ENCODE data around the gene CACNA2D2.

The CACNA2D2 gene

DNA sequence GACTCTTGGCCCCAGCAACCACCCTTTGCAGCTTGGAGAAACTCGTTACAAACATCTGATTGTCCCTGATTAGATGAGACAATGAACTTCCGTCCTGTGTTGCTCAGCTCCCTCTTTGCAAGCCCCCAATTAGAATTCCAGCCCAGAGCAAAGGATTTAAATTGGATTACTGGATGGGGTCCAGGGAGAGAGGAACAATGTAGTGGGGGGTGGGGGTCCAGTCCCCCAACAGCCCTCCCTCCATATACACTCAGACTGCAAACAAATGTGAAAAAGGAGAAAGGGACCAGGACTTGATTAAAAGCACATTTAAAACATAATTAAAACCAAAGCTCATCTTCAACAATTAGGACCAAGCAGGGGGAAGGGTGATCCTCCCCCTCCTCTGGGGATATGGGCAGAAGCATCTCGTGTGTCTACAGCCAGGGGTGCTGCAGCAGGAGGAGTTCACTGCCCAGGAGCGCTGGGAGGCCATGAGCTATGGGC, 72.4 kb downstream of the CACNA2D2 start:
- Histone ChIP-seq H3K79me2 (no peaks in the 10 kb centered on the region), H3K27ac (no peak overlapping the region), H3K4me1 (peaks cover 3% of the 10 kb centered on the region), H3K27me3 (ENCODE audit: control insufficient read depth, insufficient read depth, low read length) (no peaks in the 10 kb centered on the region), H3K9me3 (ENCODE audit: control insufficient read depth, low read length) (no peaks in the 10 kb centered on the region), H3K36me3 (ENCODE audit: control insufficient read depth, insufficient read depth, low read length) (no peaks in the 10 kb centered on the region), H3K4me2 (ENCODE audit: low read length) (no peak overlapping the region), H3K9ac (no peak overlapping the region), H2AFZ (no peak overlapping the region), H3K4me3 (ENCODE audit: low read depth, low read length) (no peak overlapping the region)
- TF ChIP-seq, protein P1, sequence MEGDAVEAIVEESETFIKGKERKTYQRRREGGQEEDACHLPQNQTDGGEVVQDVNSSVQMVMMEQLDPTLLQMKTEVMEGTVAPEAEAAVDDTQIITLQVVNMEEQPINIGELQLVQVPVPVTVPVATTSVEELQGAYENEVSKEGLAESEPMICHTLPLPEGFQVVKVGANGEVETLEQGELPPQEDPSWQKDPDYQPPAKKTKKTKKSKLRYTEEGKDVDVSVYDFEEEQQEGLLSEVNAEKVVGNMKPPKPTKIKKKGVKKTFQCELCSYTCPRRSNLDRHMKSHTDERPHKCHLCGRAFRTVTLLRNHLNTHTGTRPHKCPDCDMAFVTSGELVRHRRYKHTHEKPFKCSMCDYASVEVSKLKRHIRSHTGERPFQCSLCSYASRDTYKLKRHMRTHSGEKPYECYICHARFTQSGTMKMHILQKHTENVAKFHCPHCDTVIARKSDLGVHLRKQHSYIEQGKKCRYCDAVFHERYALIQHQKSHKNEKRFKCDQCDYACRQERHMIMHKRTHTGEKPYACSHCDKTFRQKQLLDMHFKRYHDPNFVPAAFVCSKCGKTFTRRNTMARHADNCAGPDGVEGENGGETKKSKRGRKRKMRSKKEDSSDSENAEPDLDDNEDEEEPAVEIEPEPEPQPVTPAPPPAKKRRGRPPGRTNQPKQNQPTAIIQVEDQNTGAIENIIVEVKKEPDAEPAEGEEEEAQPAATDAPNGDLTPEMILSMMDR (IDR thresholded peaks at IDR 0.05): no peak

DNA sequence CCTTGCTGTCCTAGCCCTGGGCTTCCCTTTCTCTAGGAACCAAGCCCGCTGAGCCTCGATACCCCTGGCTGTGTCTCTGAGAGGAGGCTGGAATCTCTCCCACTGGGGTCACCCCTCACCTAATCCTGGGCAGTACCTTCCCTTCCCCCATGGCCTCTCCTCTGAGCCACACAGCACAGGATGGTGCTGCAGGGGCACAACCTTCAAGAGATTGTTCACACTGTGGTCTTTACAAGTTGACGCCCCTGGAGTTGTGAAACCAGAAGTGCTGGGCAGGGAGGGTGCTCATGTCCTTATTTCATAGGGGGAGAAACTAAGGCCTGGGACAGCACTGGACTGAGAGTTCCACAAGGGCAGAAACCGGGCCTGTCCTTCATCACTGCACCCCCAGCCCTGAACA, 73.2 kb downstream of the CACNA2D2 start:
- Histone ChIP-seq H3K27ac (no peak overlapping the region), H3K36me3 (ENCODE audit: control insufficient read depth, insufficient read depth, low read length) (no peaks in the 10 kb centered on the region), H3K9me3 (ENCODE audit: control insufficient read depth, low read length) (no peaks in the 10 kb centered on the region), H3K4me2 (ENCODE audit: low read length) (no peak overlapping the region), H3K4me1 (peaks cover 3% of the 10 kb centered on the region), H3K9ac (no peak overlapping the region), H3K79me2 (no peaks in the 10 kb centered on the region), H2AFZ (no peak overlapping the region), H3K27me3 (ENCODE audit: control insufficient read depth, insufficient read depth, low read length) (no peaks in the 10 kb centered on the region), H3K4me3 (ENCODE audit: low read depth, low read length) (no peak overlapping the region)
- TF ChIP-seq, protein P1 (IDR thresholded peaks at IDR 0.05): no peak

DNA sequence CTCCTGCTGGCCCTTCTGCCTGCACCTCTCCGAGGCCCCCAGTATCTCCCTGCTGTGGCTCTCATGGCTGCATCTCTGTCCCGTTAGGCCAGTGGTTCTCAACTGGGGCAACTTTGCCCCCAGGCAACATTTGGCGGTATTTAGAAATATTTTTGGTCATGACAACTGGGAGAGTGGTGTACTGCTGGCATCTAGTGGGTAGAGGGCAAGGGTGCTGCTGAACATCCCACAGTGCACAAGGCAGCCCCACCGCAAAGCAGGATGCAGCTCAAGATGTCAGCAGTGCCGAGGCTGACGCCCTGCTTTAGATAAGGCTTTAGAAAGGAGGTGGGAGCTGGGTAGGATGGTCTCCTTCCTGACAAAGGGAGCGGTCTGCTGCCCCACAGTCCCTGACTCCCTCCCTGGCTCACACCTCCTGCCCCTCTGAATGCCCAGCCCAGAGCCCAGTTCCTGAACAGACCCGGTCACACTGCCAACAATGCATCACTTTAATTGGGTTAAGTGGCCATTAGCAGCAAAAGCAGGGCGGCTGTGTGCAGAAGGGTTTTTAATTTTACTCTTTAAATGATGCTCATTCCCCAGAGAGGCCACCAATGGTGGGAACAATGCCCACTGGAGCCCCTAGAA, 75.3 kb downstream of the CACNA2D2 start:
- H3K4me2 ChIP-seq (ENCODE audit: low read length): no peak overlapping the region
- no peak overlapping the region for H3K27ac ChIP-seq
- H3K4me1 ChIP-seq: no peaks in the 10 kb centered on the region
- TF ChIP-seq, protein P1 (IDR thresholded peaks at IDR 0.05): no peak
- H3K27me3 ChIP-seq (ENCODE audit: control insufficient read depth, insufficient read depth, low read length): no peaks in the 10 kb centered on the region
- no peaks in the 10 kb centered on the region for H3K36me3 ChIP-seq (ENCODE audit: control insufficient read depth, insufficient read depth, low read length)
- H3K9ac ChIP-seq: no peak overlapping the region
- H2AFZ ChIP-seq: no peak overlapping the region
- no peaks in the 10 kb centered on the region for H3K9me3 ChIP-seq (ENCODE audit: control insufficient read depth, low read length)
- H3K79me2 ChIP-seq: no peaks in the 10 kb centered on the region
- H3K4me3 ChIP-seq (ENCODE audit: low read depth, low read length): no peak overlapping the region

DNA sequence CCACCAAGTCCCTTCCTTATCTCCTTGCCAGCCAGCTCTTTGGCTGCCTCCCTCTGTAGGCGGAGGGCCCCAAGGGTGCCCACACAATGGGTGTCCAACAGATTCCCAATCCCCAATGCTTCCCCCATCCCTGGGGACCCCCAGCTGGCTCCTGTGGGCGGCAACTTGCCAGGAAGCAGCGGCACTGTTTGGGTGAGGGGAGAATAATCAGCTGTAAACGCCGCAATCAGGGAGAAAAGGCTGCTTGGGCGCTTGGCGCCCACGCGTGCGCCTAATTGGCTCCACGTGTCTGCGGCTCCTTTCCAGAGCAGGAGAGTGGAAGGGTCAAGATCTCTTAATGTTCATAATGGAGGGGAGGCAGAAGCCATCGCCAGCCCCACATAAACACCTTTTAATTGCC, 76.2 kb downstream of the CACNA2D2 start:
- H3K36me3 ChIP-seq (ENCODE audit: control insufficient read depth, insufficient read depth, low read length): no peaks in the 10 kb centered on the region
- H3K27me3 ChIP-seq (ENCODE audit: control insufficient read depth, insufficient read depth, low read length): no peaks in the 10 kb centered on the region
- H2AFZ ChIP-seq: no peak overlapping the region

More for the DNA sequence above, 76.2 kb downstream of the CACNA2D2 start:
- Histone ChIP-seq H3K4me3 (ENCODE audit: low read depth, low read length) (no peak overlapping the region), H3K4me1 (no peaks in the 10 kb centered on the region), H3K27ac (no peak overlapping the region), H3K9ac (no peak overlapping the region), H3K4me2 (ENCODE audit: low read length) (no peak overlapping the region), H3K9me3 (ENCODE audit: control insufficient read depth, low read length) (no peaks in the 10 kb centered on the region), H3K79me2 (no peaks in the 10 kb centered on the region)
- TF ChIP-seq, protein P1 (IDR thresholded peaks at IDR 0.05): no peak

Measured in parathyroid adenoma (tissue), 2 donors.